Lower lobe of right lung (tissue), 2 donors: ENCODE data around the gene ARHGAP22. TPM values are rescaled to one million over a fixed set of nuclear protein-coding genes. Genes with fewer than 3 reads are reported as not detected.

Source experiments
- ATAC-seq, 2 donors: fragments of 200-7000 bp; cut with Tn5 transposase; one replicate each; pipeline ENCODE4 v1.9.1; 2020 to 2022; ENCODE audit warnings: mild to moderate bottlenecking in 2 of 2, moderate library complexity in 2 of 2
- DNase-seq: peaks from one replicate; pipeline ENCODE4 v3.0.0-alpha.2; 2020
- H3K27ac ChIP-seq: fragments of 200-600 bp; one replicate; pipeline ENCODE4 v1.8.0; 2022
- H3K27me3 ChIP-seq: fragments of 200-600 bp; one replicate; pipeline ENCODE4 v1.8.0; 2022; ENCODE audit warnings: low read depth
- H3K36me3 ChIP-seq: fragments of 200-600 bp; one replicate; pipeline ENCODE4 v1.8.0; 2022; ENCODE audit warnings: mild to moderate bottlenecking
- H3K4me1 ChIP-seq: fragments of 200-600 bp; one replicate; pipeline ENCODE4 v1.8.0; 2022
- H3K4me3 ChIP-seq: fragments of 200-600 bp; one replicate; pipeline ENCODE4 v1.8.0; 2022; ENCODE audit warnings: mild to moderate bottlenecking
- H3K9me3 ChIP-seq: fragments of 200-600 bp; one replicate; pipeline ENCODE4 v1.8.0; 2022
- CTCF ChIP-seq: fragments of 200-600 bp; IDR thresholded peaks from one replicate; pipeline ENCODE4 v1.8.0; 2022; ENCODE audit warnings: antibody characterized with exemption, mild to moderate bottlenecking
- intact Hi-C: fragments of 100-400 bp; cut with DNase I; formaldehyde crosslinking; loops from one replicate; pipeline ENCODE4 v1.11.0; 2022
- total RNA-seq: library from RNA; stranded (reverse); fragmentation: NEBNext Ultra II Directional; extraction: Animal tissue kit (Norgen Biotek cat#: 25700); gene quantifications from one replicate; pipeline ENCODE4 v1.2.1, GENCODE V29; 2021
- donor health status: DM: no; HTN: yes; CAD: no; lungs with severe emphysema.

ARHGAP22 gene
- total RNA-seq, 1 donor from 2014 or later, result 9.6 TPM

GRCh38 chr10:48587819-48588218 is 17.1 kb downstream of the ARHGAP22 start:
- H3K9me3 ChIP-seq, result no peaks in the 10 kb centered on the region
- DNase-seq (no peak), ATAC-seq (no peak)
- H3K4me1 ChIP-seq, result no peaks in the 10 kb centered on the region
- intact Hi-C loops, result no loop called here
- H3K36me3 ChIP-seq, result no peaks in the 10 kb centered on the region
- H3K27ac ChIP-seq, result no peak overlapping the region
- no peak overlapping the region for H3K4me3 ChIP-seq
- no peak for TF ChIP-seq CTCF
- H3K27me3 ChIP-seq, result no peaks in the 10 kb centered on the region

DNA sequence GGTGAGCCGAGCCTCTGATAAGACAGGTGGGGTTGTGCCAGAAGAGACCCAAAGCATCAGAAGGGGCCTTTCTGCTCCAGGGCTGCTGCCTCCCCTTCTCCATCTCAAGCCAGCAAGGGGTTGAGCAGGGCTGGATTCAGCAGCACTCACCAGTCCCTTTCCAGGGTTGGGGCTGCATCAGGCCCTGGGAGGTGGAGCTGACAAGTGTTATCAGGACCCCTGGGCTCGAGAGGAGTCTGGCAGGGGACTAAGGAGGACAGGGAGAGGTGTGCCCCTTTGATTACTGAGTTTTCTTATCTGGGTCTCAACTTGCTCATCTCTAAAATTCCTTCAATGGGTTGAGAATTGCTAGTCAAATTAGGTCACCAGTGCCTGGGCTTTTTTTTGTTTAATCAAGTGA is 17.8 kb downstream of the ARHGAP22 start:
- DNase-seq, result no peak
- Histone ChIP-seq H3K4me1 (no peaks in the 10 kb centered on the region), H3K36me3 (no peaks in the 10 kb centered on the region), H3K4me3 (no peak overlapping the region), H3K9me3 (no peaks in the 10 kb centered on the region), H3K27ac (no peak overlapping the region), H3K27me3 (no peaks in the 10 kb centered on the region)
- TF ChIP-seq CTCF, result no peak
- ATAC-seq, result no peak
- intact Hi-C loops, result no loop called here

DNA sequence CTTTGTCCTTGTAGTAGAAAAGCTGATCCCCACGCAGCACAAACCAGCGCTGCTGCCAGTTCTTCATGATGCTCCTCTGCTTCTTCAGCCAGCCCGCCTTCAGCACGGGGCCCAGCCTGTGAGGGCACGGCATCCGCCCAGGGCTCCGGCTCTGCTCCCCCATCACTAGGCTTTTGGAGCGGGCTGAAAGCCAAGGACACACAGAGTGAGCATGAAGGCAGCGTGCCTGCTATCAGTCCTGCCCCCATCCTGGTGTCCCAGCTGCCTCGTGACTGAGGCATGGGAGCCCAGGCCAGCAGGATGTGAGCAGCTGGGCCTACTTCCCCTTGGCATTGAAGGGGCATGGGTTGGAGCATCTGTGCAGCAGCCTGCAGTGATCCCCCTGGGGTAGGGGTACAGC is 21.9 kb downstream of the ARHGAP22 start:
- H3K4me1 ChIP-seq, result no peaks in the 10 kb centered on the region
- DNase-seq (no peak), ATAC-seq (no peak)
- no peaks in the 10 kb centered on the region for H3K9me3 ChIP-seq
- no peak overlapping the region for H3K27ac ChIP-seq
- no peak for TF ChIP-seq CTCF
- no peaks in the 10 kb centered on the region for H3K36me3 ChIP-seq
- no peaks in the 10 kb centered on the region for H3K27me3 ChIP-seq
- intact Hi-C loops, result no loop called here
- H3K4me3 ChIP-seq, result no peak overlapping the region

- DNase-seq, result no peak
- no peak for TF ChIP-seq CTCF
- Histone ChIP-seq H3K4me3 (no peak overlapping the region), H3K27me3 (no peaks in the 10 kb centered on the region), H3K27ac (no peak overlapping the region), H3K4me1 (no peaks in the 10 kb centered on the region), H3K36me3 (no peaks in the 10 kb centered on the region), H3K9me3 (no peaks in the 10 kb centered on the region)
- no peak for ATAC-seq
- intact Hi-C loops, result no loop called here
Observed at GRCh38 chr10:48580236-48580635, 24.6 kb downstream of the ARHGAP22 start.

- ATAC-seq, result no peak
Observed at GRCh38 chr10:48579251-48579960, 25.5 kb downstream of the ARHGAP22 start.

More at GRCh38 chr10:48579251-48579960, 25.5 kb downstream of the ARHGAP22 start:
- Histone ChIP-seq H3K4me1 (no peaks in the 10 kb centered on the region), H3K9me3 (no peaks in the 10 kb centered on the region), H3K27ac (no peak overlapping the region), H3K27me3 (no peaks in the 10 kb centered on the region), H3K4me3 (no peak overlapping the region), H3K36me3 (no peaks in the 10 kb centered on the region)
- intact Hi-C loops, result no loop called here
- no peak for DNase-seq
- no peak for TF ChIP-seq CTCF
